H1 (cell line): ENCODE measurements around the gene DNAAF3. TPM values are rescaled to one million over a fixed set of nuclear protein-coding genes. Genes with fewer than 3 reads are reported as not detected.

ENCODE experiments used
- CTCF ChIA-PET: fragments of 300-600 bp; sonication (Branson Sonifier 250); formaldehyde crosslinking; loops from one replicate; lab custom pipeline; 2021; ENCODE audit not compliant: partially characterized antibody; lab: Charles Lee
- POLR2A ChIA-PET: fragments of 300-600 bp; sonication (Branson Sonifier 250); formaldehyde crosslinking; loops from one replicate; lab custom pipeline; 2021; ENCODE audit warnings: inconsistent platforms; ENCODE audit not compliant: partially characterized antibody; lab: Charles Lee
- DNase-seq, 2 experiments: peaks; one replicate each; pipeline versions ENCODE4 v3.0.0 to v3.0.0-alpha.2; 2010 to 2022; ENCODE audit warnings: low spot score in 2 of 2, low read depth in 1 of 2, mixed read lengths in 1 of 2
- FAIRE-seq: peaks from 2 replicates; lab custom pipeline; 2011; peaks lifted over from hg19 to GRCh38; lab: Jason Lieb, UNC
- H2AFZ ChIP-seq: 2 replicates; pipeline ENCODE4 v1.8.1; 2012; ENCODE audit warnings: low read length, inconsistent platforms
- H2AK5ac ChIP-seq: 2 replicates; pipeline ENCODE4 v1.6.1; 2013; ENCODE audit warnings: low read depth, low read length
- H2BK120ac ChIP-seq: replicated peaks from 2 replicates; pipeline ENCODE3; 2013; ENCODE audit warnings: low read depth, low read length, inconsistent platforms
- H2BK12ac ChIP-seq: 2 replicates; pipeline ENCODE4 v1.6.1; 2013; ENCODE audit warnings: low read depth, low read length
- H2BK15ac ChIP-seq: 2 replicates; pipeline ENCODE4 v1.6.1; 2013; ENCODE audit warnings: low read length
- H2BK20ac ChIP-seq: 2 replicates; pipeline ENCODE4 v1.6.1; 2013; ENCODE audit warnings: low read length
- H2BK5ac ChIP-seq: 2 replicates; pipeline ENCODE4 v1.6.1; 2013; ENCODE audit warnings: low read depth, low read length
- H3K14ac ChIP-seq: 2 replicates; pipeline ENCODE4 v1.6.1; 2013; ENCODE audit warnings: inconsistent platforms; ENCODE audit not compliant: insufficient read length
- H3K18ac ChIP-seq: 2 replicates; pipeline ENCODE4 v1.6.1; 2013; ENCODE audit warnings: low read length; ENCODE audit errors: extremely low read depth
- H3K23ac ChIP-seq: 2 replicates; pipeline ENCODE4 v1.6.1; 2013; ENCODE audit warnings: inconsistent platforms; ENCODE audit not compliant: insufficient read length
- H3K23me2 ChIP-seq: 2 replicates; pipeline ENCODE4 v1.6.1; 2013; ENCODE audit warnings: low read depth, low read length
- H3K27ac ChIP-seq: 2 replicates; pipeline ENCODE4 v1.6.1; 2011; ENCODE audit warnings: low read depth, low read length, inconsistent platforms
- H3K27me3 ChIP-seq, 4 experiments: replicated peaks in 1 of 4; 1 replicate in 1 of 4; 2 replicates in 3 of 4; pipeline versions ENCODE4 v1.6.1 to v1.8.1; 2011 to 2013; ENCODE audit warnings: low read length in 3 of 4, mild to moderate bottlenecking in 3 of 4, inconsistent platforms in 2 of 4, mixed read lengths in 2 of 4, moderate library complexity in 1 of 4; ENCODE audit not compliant: control insufficient read depth in 3 of 4, insufficient read depth in 3 of 4; ENCODE audit errors: extremely low read depth in 1 of 4
- H3K36me3 ChIP-seq, 4 experiments: 2 replicates each; pipeline versions ENCODE4 v1.6.1 to v1.8.1; 2011 to 2013; ENCODE audit warnings: mild to moderate bottlenecking in 4 of 4, low read length in 3 of 4, moderate library complexity in 2 of 4, control low read depth in 1 of 4, inconsistent platforms in 1 of 4; ENCODE audit not compliant: insufficient read depth in 4 of 4, control insufficient read depth in 2 of 4
- H3K4ac ChIP-seq: replicated peaks from 2 replicates; pipeline ENCODE3; 2013; ENCODE audit warnings: low read length, low read depth, mixed read lengths, inconsistent platforms; ENCODE audit not compliant: insufficient read length
- H3K4me1 ChIP-seq, 4 experiments: replicated peaks in 1 of 4; 1 replicate in 1 of 4; 2 replicates in 3 of 4; pipeline versions ENCODE4 v1.6.1 to v1.8.1; 2011 to 2013; ENCODE audit warnings: low read length in 3 of 4, inconsistent platforms in 2 of 4, mixed read lengths in 1 of 4; ENCODE audit not compliant: insufficient read depth in 4 of 4, control insufficient read depth in 3 of 4
- H3K4me2 ChIP-seq, 2 experiments: 2 replicates each; pipeline versions ENCODE4 v1.6.1 to v1.8.1; 2011 to 2013; ENCODE audit warnings: low read depth in 2 of 2, low read length in 2 of 2, control low read depth in 1 of 2, inconsistent platforms in 1 of 2, mild to moderate bottlenecking in 1 of 2; ENCODE audit not compliant: insufficient read depth in 1 of 2
- H3K4me3 ChIP-seq, 4 experiments: fragments of 200-600, 300-600 bp in 1 of 4; sonication (generic), shearing (Covaris generic), sonication (Bioruptor Twin) in 1 of 4; 2 replicates each; pipeline versions ENCODE4 v1.5.1 to v1.8.1; 2011 to 2016; ENCODE audit warnings: low read length in 4 of 4, low read depth in 3 of 4, control low read depth in 2 of 4, inconsistent platforms in 2 of 4, mild to moderate bottlenecking in 2 of 4, mixed read lengths in 1 of 4, moderate library complexity in 1 of 4; ENCODE audit not compliant: insufficient read depth in 2 of 4; ENCODE audit errors: extremely low read depth in 1 of 4
- H3K56ac ChIP-seq: replicated peaks from 2 replicates; pipeline ENCODE3; 2013; ENCODE audit warnings: low read depth, mild to moderate bottlenecking, mixed read lengths, low read length, inconsistent platforms; ENCODE audit not compliant: insufficient read length
- H3K79me1 ChIP-seq: 2 replicates; pipeline ENCODE4 v1.6.1; 2013; ENCODE audit warnings: low read depth, low read length, control low read depth
- H3K79me2 ChIP-seq, 2 experiments: 2 replicates each; pipeline versions ENCODE4 v1.6.1 to v1.8.1; 2012 to 2013; ENCODE audit warnings: low read length in 2 of 2, mild to moderate bottlenecking in 2 of 2, inconsistent platforms in 1 of 2; ENCODE audit not compliant: insufficient read depth in 2 of 2, control insufficient read depth in 1 of 2
- H3K9ac ChIP-seq, 4 experiments: replicated peaks in 1 of 4; 1 replicate in 1 of 4; 2 replicates in 3 of 4; pipeline versions ENCODE4 v1.6.1 to v1.8.1; 2011 to 2013; ENCODE audit warnings: low read depth in 3 of 4, low read length in 3 of 4, control low read depth in 2 of 4, mild to moderate bottlenecking in 2 of 4, moderate library complexity in 2 of 4, inconsistent platforms in 1 of 4; ENCODE audit errors: extremely low read depth in 1 of 4
- H3K9me3 ChIP-seq, 2 experiments: 2 replicates each; pipeline versions ENCODE4 v1.6.1 to v1.8.1; 2012 to 2013; ENCODE audit warnings: mild to moderate bottlenecking in 2 of 2, moderate library complexity in 2 of 2, control low read depth in 1 of 2, inconsistent platforms in 1 of 2, low read depth in 1 of 2, low read length in 1 of 2, mixed read lengths in 1 of 2; ENCODE audit not compliant: insufficient read depth in 2 of 2
- H4K20me1 ChIP-seq, 2 experiments: replicated peaks in 1 of 2; 2 replicates each; pipeline versions ENCODE3 to v1.8.1; 2011 to 2013; ENCODE audit warnings: inconsistent platforms in 2 of 2, low read length in 2 of 2, mild to moderate bottlenecking in 1 of 2; ENCODE audit not compliant: insufficient read depth in 2 of 2, control insufficient read depth in 1 of 2
- H4K5ac ChIP-seq: 2 replicates; pipeline ENCODE4 v1.6.1; 2013; ENCODE audit warnings: low read length, low read depth, mixed read lengths, inconsistent platforms; ENCODE audit not compliant: insufficient read length
- H4K8ac ChIP-seq: 2 replicates; pipeline ENCODE4 v1.8.0; 2013; ENCODE audit warnings: mild to moderate bottlenecking, moderate library complexity, low read length, inconsistent platforms; ENCODE audit not compliant: insufficient read depth; ENCODE audit errors: extremely low read depth
- H4K91ac ChIP-seq: replicated peaks from 2 replicates; pipeline ENCODE3; 2013; ENCODE audit warnings: low read length, mixed read lengths, inconsistent platforms; ENCODE audit not compliant: insufficient read length
- EZH2 ChIP-seq: fragments of 200-600 bp; sonication (generic); IDR thresholded peaks from 2 replicates; pipeline ENCODE4 v1.7.1; 2012; ENCODE audit warnings: low read depth, mild to moderate bottlenecking, moderate library complexity, low read length, inconsistent platforms; ENCODE audit not compliant: severe bottlenecking
- JUN ChIP-seq: IDR thresholded peaks from 2 replicates; pipeline ENCODE4 v1.6.1; 2011; ENCODE audit warnings: low read depth, mild to moderate bottlenecking, improper control_type of control experiment, low read length
- KDM5A ChIP-seq: fragments of 200-600 bp; IDR thresholded peaks from 2 replicates; pipeline ENCODE4 v1.7.1; 2012; ENCODE audit warnings: mild to moderate bottlenecking, low read length, inconsistent platforms, mixed read lengths
- MAFK ChIP-seq: IDR thresholded peaks from 2 replicates; pipeline ENCODE4 v1.6.1; 2012; ENCODE audit warnings: low read depth, mild to moderate bottlenecking, improper control_type of control experiment, low read length
- NANOG ChIP-seq: IDR thresholded peaks from 2 replicates; pipeline ENCODE4 v1.6.1; 2011; ENCODE audit warnings: low read length, low read depth, mild to moderate bottlenecking, inconsistent platforms; ENCODE audit not compliant: insufficient read depth, poor library complexity, severe bottlenecking
- POU5F1 ChIP-seq: IDR thresholded peaks from 2 replicates; pipeline ENCODE4 v1.6.1; 2011; ENCODE audit warnings: low read depth, mild to moderate bottlenecking, low read length, moderate library complexity
- RFX5 ChIP-seq: IDR thresholded peaks from 2 replicates; pipeline ENCODE4 v1.6.1; 2011; ENCODE audit warnings: low read depth, low read length, improper control_type of control experiment, borderline replicate concordance
- RXRA ChIP-seq: IDR thresholded peaks from 2 replicates; pipeline ENCODE4 v1.6.1; 2011; ENCODE audit warnings: low read depth, mild to moderate bottlenecking, low read length, moderate library complexity; ENCODE audit not compliant: insufficient read depth
- SRF ChIP-seq: IDR thresholded peaks from 2 replicates; pipeline ENCODE4 v1.6.1; 2011; ENCODE audit warnings: mild to moderate bottlenecking, low read depth, low read length, moderate library complexity
- TAF1 ChIP-seq: IDR thresholded peaks from 2 replicates; pipeline ENCODE4 v1.6.1; 2011; ENCODE audit warnings: mild to moderate bottlenecking, low read depth, low read length
- YY1 ChIP-seq: IDR thresholded peaks from 2 replicates; pipeline ENCODE4 v1.6.1; 2011; ENCODE audit warnings: low read depth, mild to moderate bottlenecking, low read length
- WGBS, 2 experiments: shearing (Covaris generic) in 1 of 2; methylation state at CpG; one replicate each; pipeline versions ENCODE4 v1.1.6 to v1.1.7; 2013 to 2015; ENCODE audit warnings: low lambda C conversion rate in 2 of 2, mixed read lengths in 2 of 2, inconsistent platforms in 1 of 2, low coverage in 1 of 2, missing lambda C conversion rate in 1 of 2; ENCODE audit not compliant: insufficient replicate concordance in 2 of 2, insufficient coverage in 1 of 2, insufficient read length in 1 of 2; ENCODE audit errors: extremely low coverage in 1 of 2, missing lambda C conversion rate in 1 of 2; 5-methylcytosine and 5-hydroxymethylcytosine counted together
- polyA plus RNA-seq, 7 experiments: library from polyadenylated mRNA; depleted of rRNA in 3 of 7; stranded (reverse) in 5 of 7; unstranded in 2 of 7; fragments of >200 nt in 5 of 7; fragments of 200-250 nt in 2 of 7; gene quantifications; 1 replicate in 5 of 7; 2 replicates in 1 of 7; 4 replicates in 1 of 7; pipeline versions ENCODE4 v1.2.1 to v1.2.3, GENCODE V29; 2011 to 2013; ENCODE audit warnings: missing spikeins in 2 of 7, mixed read lengths in 2 of 7
- total RNA-seq: library from RNA; stranded (reverse); fragmentation: NEBNext Ultra II Directional; extraction: Animal tissue kit (Norgen Biotek cat#: 25700); gene quantifications from 2 replicates; pipeline ENCODE4 v1.2.1, GENCODE V29; 2021
- TF ChIP-seq, protein P1 (sequence below): IDR thresholded peaks from 2 replicates; pipeline ENCODE4 v1.6.1; 2012; ENCODE audit warnings: low read length, inconsistent platforms

The DNAAF3 gene
- total and polyA plus RNA-seq, 2 of the 8 experiments (the other 6 are each of a cell fraction or from before 2014, with no cell fraction given): 5.4 to 8.0 TPM

DNA sequence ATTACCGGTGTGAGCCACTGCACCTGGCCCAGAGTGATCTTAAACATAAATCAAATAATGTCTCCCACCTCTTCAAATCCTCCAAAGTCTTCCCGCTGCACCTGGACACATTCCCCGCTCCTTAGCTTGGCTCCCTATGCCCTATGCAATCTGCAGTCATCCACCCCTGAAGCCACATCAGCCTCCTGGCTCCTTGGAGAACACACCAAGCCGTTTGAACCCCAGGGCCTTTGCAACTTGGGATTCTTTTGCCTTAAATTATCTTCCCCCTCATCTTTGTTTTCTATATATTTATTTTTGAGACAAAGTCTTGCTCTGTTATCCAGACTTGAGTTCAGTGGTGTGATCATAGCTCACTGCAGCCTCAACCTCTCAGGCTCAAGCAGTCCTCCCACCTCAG lies 2.7 kb upstream of the DNAAF3 start:
- Histone ChIP-seq H3K18ac (no peak overlapping the region), H3K9me3 (no peaks in the 10 kb centered on the region), H3K27ac (no peak overlapping the region), H3K4me3 (no peak overlapping the region), H2BK12ac (no peak overlapping the region), H2BK120ac (no peak overlapping the region), H2AFZ (no peak overlapping the region), H3K4me1 (peaks cover 3 to 8% (median 5%) of the 10 kb centered on the region in 4 experiments; a peak in 6 of 7 replicates), H3K4ac (no peak overlapping the region), H2BK15ac (no peak overlapping the region), H3K23ac (no peak overlapping the region), H4K20me1 (no peaks in the 10 kb centered on the region), H3K79me2 (no peaks in the 10 kb centered on the region), H4K91ac (no peak overlapping the region), H3K79me1 (no peaks in the 10 kb centered on the region), H4K8ac (no peak overlapping the region), H3K14ac (no peak overlapping the region), H3K36me3 (no peaks in the 10 kb centered on the region), H4K5ac (no peak overlapping the region), H3K4me2 (no peak overlapping the region), H2AK5ac (no peak overlapping the region), H2BK5ac (no peak overlapping the region), H3K27me3 (peaks cover 0 to 40% (median 18%) of the 10 kb centered on the region in 4 experiments; a peak in 5 of 7 replicates), H3K23me2 (peaks cover 16% of the 10 kb centered on the region; the same call in 1 of the 2 replicates), H3K56ac (no peak overlapping the region), H2BK20ac (no peak overlapping the region), H3K9ac (no peak overlapping the region)
- POLR2A ChIA-PET: interaction anchor here (0.8 kb wide), 1 partner anchor 315 kb away, joined by 3 read pairs; no protein-coding TSS in a partner anchor
- no peak for DNase-seq
- WGBS, 2 experiments: 78% methylated on average over 4 of the region's 4 CpGs; no CpG with 5 or more reads in 1 of the 2 experiments
- CTCF ChIA-PET: interaction anchor here (0.8 to 2.3 kb wide), 8 partner anchors 9 to 535 kb away, joined by 3 to 14 read pairs (median 4); partner anchors contain the start of gene TNNI3
- FAIRE-seq: no peak
- TF ChIP-seq, protein P1, sequence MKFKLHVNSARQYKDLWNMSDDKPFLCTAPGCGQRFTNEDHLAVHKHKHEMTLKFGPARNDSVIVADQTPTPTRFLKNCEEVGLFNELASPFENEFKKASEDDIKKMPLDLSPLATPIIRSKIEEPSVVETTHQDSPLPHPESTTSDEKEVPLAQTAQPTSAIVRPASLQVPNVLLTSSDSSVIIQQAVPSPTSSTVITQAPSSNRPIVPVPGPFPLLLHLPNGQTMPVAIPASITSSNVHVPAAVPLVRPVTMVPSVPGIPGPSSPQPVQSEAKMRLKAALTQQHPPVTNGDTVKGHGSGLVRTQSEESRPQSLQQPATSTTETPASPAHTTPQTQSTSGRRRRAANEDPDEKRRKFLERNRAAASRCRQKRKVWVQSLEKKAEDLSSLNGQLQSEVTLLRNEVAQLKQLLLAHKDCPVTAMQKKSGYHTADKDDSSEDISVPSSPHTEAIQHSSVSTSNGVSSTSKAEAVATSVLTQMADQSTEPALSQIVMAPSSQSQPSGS: no peak
- TF ChIP-seq RFX5 (no peak), NANOG (no peak), KDM5A (no peak), EZH2 (no peak), TAF1 (no peak), POU5F1 (no peak), YY1 (no peak), RXRA (no peak), JUN (no peak), MAFK (no peak), SRF (no peak)
